Astrocyte (in vitro differentiated cells and primary cell): ENCODE measurements around the gene RNFT2.

Experiments
- CTCF ChIP-seq: IDR thresholded peaks from 2 replicates; pipeline ENCODE4 v1.5.1; 2011; ENCODE audit warnings: low read depth, mild to moderate bottlenecking, inconsistent platforms, low read length, moderate library complexity; ENCODE audit not compliant: insufficient read depth
- EZH2 ChIP-seq: IDR thresholded peaks from 2 replicates; pipeline ENCODE4 v1.6.1; 2012; ENCODE audit warnings: mild to moderate bottlenecking, low read length, inconsistent platforms; ENCODE audit not compliant: insufficient read depth

DNA sequence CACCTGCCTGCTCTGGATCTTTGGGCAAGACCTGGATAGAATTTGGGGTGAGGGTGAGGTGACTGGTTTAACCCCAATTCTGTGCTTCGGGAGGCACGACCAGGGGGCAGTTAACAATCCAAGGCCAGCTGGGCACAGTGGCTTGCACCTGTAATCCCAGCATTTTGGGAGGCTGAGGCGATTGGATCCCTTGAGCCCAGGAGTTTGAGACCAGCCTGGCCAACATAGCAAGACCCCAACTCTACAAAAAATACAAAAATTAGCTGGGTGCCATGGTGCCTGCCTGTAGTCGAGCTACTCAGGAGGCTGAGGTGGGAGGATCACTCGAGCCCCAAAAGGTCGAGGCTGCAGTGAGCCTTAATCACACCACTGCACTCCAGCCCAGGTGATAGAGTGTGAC is 105.0 kb downstream of the RNFT2 start:
- TF ChIP-seq CTCF: no peak
- TF ChIP-seq EZH2: no peak
